Tongue (tissue), 2 donors: ENCODE data around the gene PLCH1. TPM values are rescaled to one million over a fixed set of nuclear protein-coding genes. Genes with fewer than 3 reads are reported as not detected.

ENCODE experiments used
- DNase-seq: peaks from one replicate; pipeline ENCODE4 v3.0.0-alpha.2; 2015
- total RNA-seq: library from RNA; depleted of rRNA; stranded (reverse); fragments of >200 nt; gene quantifications from one replicate; pipeline ENCODE4 v1.2.3, GENCODE V29; 2014

Gene PLCH1
- total RNA-seq, 1 donor from 2014 or later = 3.1 TPM

- DNase-seq = no peak
Measured at GRCh38 chr3:155535098-155535497, 209.8 kb downstream of the PLCH1 start.

DNA sequence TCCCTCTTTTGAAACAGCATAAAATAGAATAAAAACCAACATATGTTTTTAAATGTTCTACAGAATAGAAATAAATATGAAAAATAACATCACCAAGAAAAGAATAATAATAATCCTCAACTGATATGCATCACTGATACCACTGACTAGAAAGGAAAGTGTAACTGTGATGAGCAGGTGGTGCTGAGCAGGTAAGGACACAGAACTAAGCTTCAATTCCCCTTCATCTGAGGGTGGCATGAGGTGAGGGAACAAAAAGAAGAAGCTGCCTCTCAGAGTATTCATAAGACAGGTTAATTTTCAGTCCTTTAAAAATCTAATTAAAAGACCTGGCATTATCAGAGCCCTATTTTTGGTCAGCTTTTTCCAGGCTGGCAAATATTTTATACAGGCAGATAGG lies 216.3 kb downstream of the PLCH1 start:
- no peak for DNase-seq

DNA sequence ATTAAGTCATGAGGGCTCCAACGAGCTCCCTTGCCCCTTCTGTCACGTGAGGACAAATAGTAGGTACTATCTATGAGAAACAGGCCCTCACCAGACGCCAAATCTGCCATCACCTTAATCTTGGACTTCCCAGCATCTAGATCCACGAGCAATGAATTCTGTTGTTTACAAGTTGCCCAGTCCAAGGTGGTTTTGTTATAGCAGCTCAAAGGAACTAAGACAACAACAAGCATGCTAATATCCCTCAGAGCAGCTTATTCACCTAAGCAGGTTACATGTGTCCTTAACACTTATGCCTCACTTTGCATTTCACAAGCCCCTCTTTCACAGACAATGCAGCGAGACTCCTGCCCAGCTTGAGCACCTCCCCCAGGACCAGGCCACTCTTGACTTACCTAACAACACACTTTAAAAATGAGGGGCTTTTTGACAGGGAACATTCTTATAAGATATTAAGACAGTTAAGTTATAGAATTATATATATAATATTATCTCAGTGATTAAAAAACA lies 219.5 kb downstream of the PLCH1 start:
- DNase-seq = no peak

GRCh38 chr3:155520463-155520862 lies 224.4 kb downstream of the PLCH1 start:
- no peak for DNase-seq

GRCh38 chr3:155519078-155519477 lies 225.8 kb downstream of the PLCH1 start:
- DNase-seq = no peak

GRCh38 chr3:155517903-155518302 lies 227.0 kb downstream of the PLCH1 start:
- DNase-seq = no peak

DNA sequence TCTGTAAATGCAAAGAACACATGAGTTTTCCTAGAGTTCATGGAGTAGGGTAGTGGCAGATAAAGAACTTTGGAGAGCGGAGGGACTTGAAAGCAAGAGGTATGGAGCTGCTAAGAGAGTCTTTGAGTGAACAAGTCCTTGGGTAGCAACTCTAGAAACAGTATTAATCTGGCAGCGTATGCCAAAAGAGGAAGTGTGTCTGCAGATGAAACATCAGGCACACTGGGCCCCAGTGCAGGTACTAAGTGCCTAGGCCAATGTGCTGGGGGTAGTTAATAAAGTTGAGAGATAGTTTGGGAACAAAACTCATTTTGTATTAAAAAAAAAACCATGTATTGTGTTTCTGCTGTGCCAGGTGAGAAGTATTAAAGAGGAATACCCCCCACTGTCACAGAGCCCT lies 228.4 kb downstream of the PLCH1 start:
- DNase-seq = no peak

DNA sequence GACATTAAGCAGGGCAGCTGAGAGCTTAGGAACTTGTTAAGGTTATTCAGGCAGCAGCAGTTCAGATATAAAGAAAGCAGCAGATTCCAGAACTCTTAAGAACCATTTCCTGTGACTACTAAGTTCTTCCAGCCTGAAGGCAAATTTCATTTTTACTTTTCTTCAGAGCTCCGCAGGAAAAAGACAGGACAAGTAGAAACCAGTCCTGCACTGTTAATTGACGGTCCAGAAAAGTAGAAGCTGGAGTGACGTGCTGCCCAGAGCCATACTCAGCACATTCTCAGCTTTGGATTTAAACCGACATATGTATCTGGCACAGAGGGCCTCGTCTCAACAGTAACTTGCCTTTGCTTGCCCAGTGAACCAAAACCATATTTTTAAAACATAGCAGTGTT lies 232.0 kb downstream of the PLCH1 start:
- peak; percentile 16 for DNase-seq

DNA sequence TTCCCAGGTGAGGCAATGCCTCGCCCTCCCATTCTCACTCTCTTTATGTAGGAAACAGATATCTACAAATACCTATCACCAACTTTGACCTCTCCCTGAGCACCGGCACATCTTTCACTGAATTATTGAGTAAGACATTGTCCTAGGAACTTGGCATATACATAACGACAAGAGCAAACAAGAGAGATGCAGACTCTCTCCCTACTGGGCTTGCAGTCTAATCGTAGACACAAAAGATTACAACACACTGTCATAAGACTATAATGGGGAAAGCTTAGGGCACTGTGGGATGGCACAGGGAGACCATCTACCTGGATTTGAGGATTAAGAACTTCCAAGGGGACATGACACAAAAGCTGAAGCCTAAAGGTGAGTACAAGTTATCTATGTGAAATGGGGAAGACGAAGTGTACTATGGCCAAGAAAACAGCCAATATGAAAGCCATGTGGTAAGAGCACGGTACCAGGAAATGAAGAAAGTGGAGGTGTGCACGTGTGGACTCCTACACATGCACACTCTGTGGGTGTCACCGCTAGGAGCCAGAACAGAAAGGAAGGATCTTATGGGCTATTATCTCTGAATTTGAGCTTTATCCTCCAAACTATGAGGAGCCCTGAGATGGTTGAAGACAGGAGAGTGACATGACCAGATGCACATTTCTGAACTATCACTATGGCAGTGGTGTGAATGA lies 232.6 kb downstream of the PLCH1 start:
- DNase-seq = no peak

DNA sequence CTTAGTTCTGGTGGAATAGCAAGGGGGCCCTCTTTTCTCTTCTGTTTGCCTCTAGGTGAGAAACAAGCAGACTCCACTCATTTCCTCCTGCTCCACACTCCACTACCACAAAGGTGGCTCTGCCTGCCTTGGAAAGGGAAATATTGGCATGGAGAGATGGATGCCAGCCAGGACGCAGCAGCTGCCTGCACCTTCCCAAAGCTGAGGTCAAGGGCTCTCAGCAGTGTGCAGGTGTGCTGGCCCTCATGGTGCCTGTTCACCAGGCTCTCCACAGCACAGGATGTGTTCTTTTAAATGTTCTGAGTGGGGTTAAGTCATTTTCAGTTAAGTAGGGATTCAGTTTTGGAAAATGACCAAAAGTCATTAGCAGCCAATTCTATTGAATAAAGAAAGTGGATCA lies 240.2 kb downstream of the PLCH1 start:
- DNase-seq = peak; percentile 48

DNA sequence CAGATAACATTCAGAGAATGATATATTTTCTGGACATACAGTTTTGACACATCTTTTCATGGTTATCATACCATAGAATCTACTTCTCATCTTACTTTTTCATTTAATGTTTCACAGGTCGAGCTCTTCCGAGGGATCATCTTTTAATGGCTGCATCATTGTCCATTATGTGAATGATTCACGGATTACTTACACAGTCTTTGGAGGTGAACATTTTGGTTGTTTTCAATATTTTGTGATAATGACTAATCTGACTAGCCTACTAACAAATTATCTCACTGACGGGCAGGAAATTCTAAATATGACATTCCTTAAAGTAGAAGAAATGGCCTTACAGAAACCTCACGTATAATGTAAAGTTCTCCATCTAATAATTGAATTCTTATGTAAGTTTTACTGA lies 242.2 kb downstream of the PLCH1 start:
- no peak for DNase-seq

- DNase-seq = peak; percentile 67
Measured at GRCh38 chr3:155500194-155500818, 244.6 kb downstream of the PLCH1 start.

DNA sequence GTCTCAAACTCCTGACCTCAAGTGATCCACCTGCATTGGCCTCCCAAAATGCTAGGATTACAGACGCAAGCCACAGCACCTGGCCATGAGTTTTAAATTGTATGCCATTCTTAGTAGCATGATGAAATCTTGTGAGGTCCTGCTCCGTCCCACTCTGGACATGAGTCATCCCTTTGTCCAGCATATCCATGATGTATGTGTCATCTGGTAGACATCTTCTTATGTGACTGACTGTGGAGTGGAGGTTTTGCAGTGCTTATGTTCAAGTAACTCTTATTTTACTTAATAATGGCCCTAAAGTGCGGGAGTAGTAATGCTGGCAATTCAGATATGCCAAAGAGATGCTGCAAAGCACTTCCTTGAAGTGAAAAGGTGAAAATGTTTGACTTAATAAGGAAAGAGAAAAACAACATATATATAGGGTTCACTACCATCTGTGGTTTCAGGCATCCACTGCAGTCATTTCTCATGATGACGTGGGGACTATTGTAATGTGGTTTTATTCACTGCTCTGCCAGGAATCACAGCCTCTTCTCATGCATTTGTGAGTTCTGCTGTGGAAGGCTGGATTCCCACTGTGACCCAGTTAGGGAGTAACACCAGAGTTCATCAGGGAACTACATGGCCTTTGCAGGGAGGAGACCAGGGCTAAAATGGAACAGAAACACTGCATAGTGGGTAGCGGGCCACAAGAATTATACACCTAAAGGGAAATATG lies 246.8 kb downstream of the PLCH1 start:
- no peak for DNase-seq

- DNase-seq = peak; percentile 46
Measured at GRCh38 chr3:155496206-155496605, 248.7 kb downstream of the PLCH1 start.

GRCh38 chr3:155495387-155495786 lies 249.5 kb downstream of the PLCH1 start:
- no peak for DNase-seq

DNA sequence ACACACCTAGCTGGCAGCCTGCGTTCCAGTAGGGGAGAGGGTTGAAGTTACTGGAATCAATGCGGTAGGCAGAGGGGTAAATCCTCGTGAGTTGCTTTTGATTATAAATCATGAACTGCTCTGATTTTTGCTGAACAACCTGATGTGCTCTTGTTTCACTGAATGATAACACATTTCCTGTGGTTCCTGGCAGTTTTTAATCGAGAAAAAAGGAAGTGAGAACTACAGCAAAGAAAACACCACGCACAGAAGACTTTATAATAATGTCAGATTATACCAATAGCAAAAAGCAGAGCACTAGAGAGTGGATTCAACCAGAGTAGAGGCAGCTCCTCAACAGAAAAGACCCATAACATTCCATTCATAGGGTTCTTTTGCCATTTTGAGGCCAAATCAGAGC lies 250.5 kb downstream of the PLCH1 start:
- DNase-seq = no peak

- no peak for DNase-seq
Measured at GRCh38 chr3:155492841-155493240, 252.0 kb downstream of the PLCH1 start.

- DNase-seq = no peak
Measured at GRCh38 chr3:155491696-155492095, 253.2 kb downstream of the PLCH1 start.

- DNase-seq = peak; percentile 63
Measured at GRCh38 chr3:155488671-155489070, 256.2 kb downstream of the PLCH1 start.

DNA sequence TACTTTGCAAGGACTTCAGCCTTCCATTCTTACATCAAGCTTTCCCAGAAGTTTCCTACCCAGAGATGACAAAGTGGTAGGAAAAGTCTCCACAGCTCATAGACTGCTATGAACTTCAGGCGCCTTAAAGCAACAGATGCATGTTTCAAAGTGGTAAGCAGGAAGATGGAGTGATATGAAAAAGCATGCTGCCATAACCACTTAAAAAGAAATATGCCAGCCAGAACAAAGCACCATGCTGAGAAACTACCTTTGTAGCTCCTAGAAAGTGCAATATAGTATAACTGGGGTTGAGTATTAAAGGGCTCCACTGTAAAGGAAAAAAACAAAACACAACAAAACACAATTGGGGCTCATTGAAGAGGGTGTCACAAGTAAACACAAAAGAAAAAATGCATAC lies 259.0 kb downstream of the PLCH1 start:
- no peak for DNase-seq

GRCh38 chr3:155481591-155481990 lies 263.3 kb downstream of the PLCH1 start:
- no peak for DNase-seq

GRCh38 chr3:155481089-155481488 lies 263.8 kb downstream of the PLCH1 start:
- DNase-seq = no peak

GRCh38 chr3:155465664-155466063 lies 279.2 kb downstream of the PLCH1 start:
- DNase-seq = no peak
